ENCODE results near the gene SH3BP5. TPM values are rescaled to one million over a fixed set of nuclear protein-coding genes. Genes with fewer than 3 reads are reported as not detected.

Gene SH3BP5
- polyA plus RNA-seq, 2 donors = 8.6 to 13.6 TPM

DNA sequence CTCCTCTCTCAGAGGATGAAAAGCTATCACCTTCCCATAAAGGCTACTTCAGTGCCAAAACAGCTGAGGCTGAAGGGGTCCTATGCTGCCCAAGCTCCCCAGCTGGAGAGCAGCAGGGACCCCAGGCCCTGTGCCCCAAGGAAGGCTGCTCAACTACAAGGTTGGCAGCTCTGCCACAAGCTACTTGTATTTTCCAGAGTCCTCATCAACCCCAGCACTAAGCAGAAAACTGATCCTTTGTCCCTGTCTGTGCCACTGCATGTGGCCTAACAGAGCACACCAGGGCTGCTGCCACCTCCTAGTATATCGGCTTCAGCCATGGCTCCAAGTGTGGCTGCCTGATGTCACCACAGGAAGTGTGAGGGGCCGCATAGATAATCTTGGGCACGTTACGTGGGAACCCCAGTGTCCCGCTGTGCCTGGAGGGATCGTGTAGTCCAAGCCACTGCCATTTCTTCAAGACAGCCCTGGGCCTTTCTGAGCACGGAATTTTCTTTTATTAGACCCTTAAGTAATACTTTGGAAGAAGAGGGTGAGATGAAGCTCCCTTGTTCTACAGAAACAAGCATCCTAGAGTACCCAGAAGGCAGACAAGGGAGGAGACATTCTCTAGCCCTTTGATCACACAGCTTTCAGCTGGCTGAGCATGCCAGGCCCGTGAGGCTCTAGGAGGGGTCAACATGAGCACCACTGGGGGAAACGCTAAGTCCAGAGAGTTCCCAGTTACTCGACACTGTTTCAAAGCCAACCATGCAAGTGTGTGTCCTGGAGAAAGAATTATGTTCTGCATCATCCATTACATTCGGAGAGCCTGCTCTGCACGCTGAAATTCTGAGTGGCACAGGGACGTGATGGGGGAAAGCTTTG is 65.6 kb downstream of the SH3BP5 start:
- Histone ChIP-seq H3K4me1 (ENCODE audit: control insufficient read depth in 2 of 2, insufficient read depth in 2 of 2, low read length in 1 of 2) (peaks cover 0 to 10% of the 10 kb centered on the region in 2 donors), H3K9me3 (ENCODE audit: control insufficient read depth in 2 of 2, insufficient read depth in 1 of 2, low read depth in 1 of 2, low read length in 1 of 2) (no peaks in the 10 kb centered on the region), H3K4me3 (ENCODE audit: low read depth in 1 of 2, low read length in 2 of 2) (no peak overlapping the region), H3K36me3 (ENCODE audit: control insufficient read depth in 2 of 2, insufficient read depth in 2 of 2, low read length in 1 of 2) (peaks cover 0 to 4% of the 10 kb centered on the region in 2 donors), H3K27me3 (ENCODE audit: control insufficient read depth in 1 of 2, insufficient read depth in 2 of 2, low read length in 2 of 2) (no peaks in the 10 kb centered on the region), H3K27ac (ENCODE audit: low read depth in 2 of 2, low read length in 1 of 2) (no peak overlapping the region)
- 84 to 85% methylated on average over 13 of the region's 13 CpGs for WGBS, 2 donors

DNA sequence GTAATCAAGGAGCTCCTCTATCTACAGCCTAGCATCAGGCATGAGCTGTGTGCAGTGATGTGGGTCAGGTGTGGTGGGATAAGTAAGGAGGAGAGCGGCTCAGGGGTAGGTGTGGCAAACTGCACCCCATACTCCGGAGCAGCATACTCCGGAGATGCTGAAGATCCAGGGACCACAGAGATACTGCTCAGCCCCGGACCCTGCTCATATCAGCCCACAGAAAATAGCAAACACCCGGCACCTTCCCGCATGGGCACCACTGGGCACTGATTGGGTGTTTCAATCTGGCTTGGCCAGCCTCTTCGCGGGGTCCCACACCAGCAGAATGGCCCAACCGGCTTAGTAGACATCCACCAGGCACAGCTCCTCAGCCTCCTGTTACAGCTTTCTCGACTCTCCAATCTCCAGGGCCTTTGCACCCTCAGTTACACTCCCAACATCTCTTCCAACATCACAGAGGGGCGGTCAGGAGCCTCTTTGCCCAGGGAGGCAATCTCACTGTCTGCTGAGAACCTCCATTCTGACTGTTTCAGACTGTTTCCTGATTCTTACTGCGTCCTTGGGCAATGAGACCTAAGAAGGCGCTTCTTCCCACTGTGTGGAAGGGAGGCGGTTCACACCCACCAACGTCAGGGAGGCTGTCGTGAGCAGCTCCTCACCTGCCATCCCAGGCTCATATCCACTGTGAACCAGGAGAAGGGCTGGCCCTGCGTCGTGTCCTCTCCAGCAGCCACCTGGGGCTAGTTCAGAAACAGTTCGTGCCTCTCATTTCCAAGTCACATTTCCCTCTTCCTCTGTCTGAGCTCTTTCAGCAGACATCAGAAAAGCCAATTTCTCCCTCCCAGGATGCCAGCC is 66.5 kb downstream of the SH3BP5 start:
- Histone ChIP-seq H3K36me3 (ENCODE audit: control insufficient read depth in 2 of 2, insufficient read depth in 2 of 2, low read length in 1 of 2) (peaks cover 0 to 6% of the 10 kb centered on the region in 2 donors), H3K27me3 (ENCODE audit: control insufficient read depth in 1 of 2, insufficient read depth in 2 of 2, low read length in 2 of 2) (no peaks in the 10 kb centered on the region), H3K4me3 (ENCODE audit: low read depth in 1 of 2, low read length in 2 of 2) (no peak overlapping the region), H3K4me1 (ENCODE audit: control insufficient read depth in 2 of 2, insufficient read depth in 2 of 2, low read length in 1 of 2) (peaks cover 0 to 13% of the 10 kb centered on the region in 2 donors), H3K27ac (ENCODE audit: low read depth in 2 of 2, low read length in 1 of 2) (no peak overlapping the region), H3K9me3 (ENCODE audit: control insufficient read depth in 2 of 2, insufficient read depth in 1 of 2, low read depth in 1 of 2, low read length in 1 of 2) (no peaks in the 10 kb centered on the region)
- 91% methylated on average over 19 of the region's 19 CpGs for WGBS, 2 donors

DNA sequence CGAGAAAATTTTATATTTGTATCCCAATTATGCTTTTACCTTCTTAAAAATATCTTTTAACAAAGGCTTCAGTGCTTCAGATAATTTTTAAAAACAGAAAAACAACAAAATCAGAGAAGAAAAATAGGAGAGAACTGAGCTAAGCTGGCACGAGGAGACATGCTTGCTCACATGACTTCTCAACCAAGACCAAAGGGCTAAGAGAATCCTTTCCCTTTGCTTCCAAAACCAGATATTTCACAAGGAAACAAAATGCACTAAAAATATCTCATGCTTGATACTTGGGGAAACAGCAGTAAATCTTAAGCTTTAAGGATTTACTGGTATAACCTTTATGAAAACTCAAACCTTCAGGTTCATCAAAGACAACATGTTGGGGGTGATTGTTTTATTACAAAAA is 67.9 kb downstream of the SH3BP5 start:
- Histone ChIP-seq H3K4me3 (ENCODE audit: low read depth in 1 of 2, low read length in 2 of 2) (no peak overlapping the region), H3K27ac (ENCODE audit: low read depth in 2 of 2, low read length in 1 of 2) (no peak overlapping the region), H3K36me3 (ENCODE audit: control insufficient read depth in 2 of 2, insufficient read depth in 2 of 2, low read length in 1 of 2) (peaks cover 0 to 7% of the 10 kb centered on the region in 2 donors), H3K9me3 (ENCODE audit: control insufficient read depth in 2 of 2, insufficient read depth in 1 of 2, low read depth in 1 of 2, low read length in 1 of 2) (no peaks in the 10 kb centered on the region), H3K4me1 (ENCODE audit: control insufficient read depth in 2 of 2, insufficient read depth in 2 of 2, low read length in 1 of 2) (peaks cover 0 to 7% of the 10 kb centered on the region in 2 donors), H3K27me3 (ENCODE audit: control insufficient read depth in 1 of 2, insufficient read depth in 2 of 2, low read length in 2 of 2) (no peaks in the 10 kb centered on the region)
- WGBS, 2 donors = 66 to 80% methylated on average over 2 of the region's 2 CpGs

DNA sequence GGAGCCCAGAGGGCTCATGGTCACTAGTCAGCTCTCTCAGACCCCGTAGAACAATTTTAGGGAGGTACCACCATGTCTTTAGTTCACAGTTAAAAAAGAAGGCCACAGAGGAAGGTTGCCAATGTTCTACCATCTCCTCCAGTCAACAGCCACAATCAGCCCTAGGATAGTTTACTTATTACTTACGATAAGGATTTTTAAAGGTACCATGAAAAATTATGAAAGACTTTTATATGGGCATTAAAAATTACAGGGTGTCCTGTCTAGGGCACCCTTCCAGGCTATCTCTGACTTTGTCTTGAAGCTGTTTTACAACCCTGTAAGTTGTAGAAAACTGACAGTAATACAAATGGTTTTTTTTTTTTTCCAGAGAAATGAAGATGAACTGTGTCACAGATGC is 68.5 kb downstream of the SH3BP5 start:
- Histone ChIP-seq H3K4me1 (ENCODE audit: control insufficient read depth in 2 of 2, insufficient read depth in 2 of 2, low read length in 1 of 2) (peaks cover 0 to 3% of the 10 kb centered on the region in 2 donors), H3K9me3 (ENCODE audit: control insufficient read depth in 2 of 2, insufficient read depth in 1 of 2, low read depth in 1 of 2, low read length in 1 of 2) (no peaks in the 10 kb centered on the region), H3K27ac (ENCODE audit: low read depth in 2 of 2, low read length in 1 of 2) (no peak overlapping the region), H3K4me3 (ENCODE audit: low read depth in 1 of 2, low read length in 2 of 2) (no peak overlapping the region), H3K36me3 (ENCODE audit: control insufficient read depth in 2 of 2, insufficient read depth in 2 of 2, low read length in 1 of 2) (peaks cover under 1 to 4% of the 10 kb centered on the region in 2 donors), H3K27me3 (ENCODE audit: control insufficient read depth in 1 of 2, insufficient read depth in 2 of 2, low read length in 2 of 2) (no peaks in the 10 kb centered on the region)
- 62 to 78% methylated on average over 2 of the region's 2 CpGs for WGBS, 2 donors

DNA sequence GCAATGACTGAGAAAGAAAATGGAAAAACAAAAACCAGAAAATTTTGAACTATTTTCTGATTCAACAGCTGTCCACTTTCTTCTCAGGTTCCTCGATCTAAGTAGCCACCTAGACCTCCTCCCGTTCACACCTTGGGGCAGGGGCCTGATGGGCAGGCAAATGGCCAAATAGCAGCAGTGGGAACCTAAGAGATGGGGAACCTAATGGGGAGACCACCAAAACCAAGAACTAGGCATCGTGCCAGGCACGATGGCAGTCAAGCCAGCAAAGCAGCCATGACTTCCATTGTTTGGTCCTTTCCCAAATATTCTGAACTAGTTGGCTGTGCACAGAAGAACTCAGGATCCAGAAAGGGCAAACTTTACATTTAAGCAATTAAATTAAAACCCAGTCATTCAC is 69.3 kb downstream of the SH3BP5 start:
- no peaks in the 10 kb centered on the region for H3K9me3 ChIP-seq (ENCODE audit: control insufficient read depth in 2 of 2, insufficient read depth in 1 of 2, low read depth in 1 of 2, low read length in 1 of 2)
- H3K4me3 ChIP-seq (ENCODE audit: low read depth in 1 of 2, low read length in 2 of 2) = no peak overlapping the region
- H3K4me1 ChIP-seq (ENCODE audit: control insufficient read depth in 2 of 2, insufficient read depth in 2 of 2, low read length in 1 of 2) = peaks cover 0 to 3% of the 10 kb centered on the region in 2 donors
- H3K27ac ChIP-seq (ENCODE audit: low read depth in 2 of 2, low read length in 1 of 2) = no peak overlapping the region
- 77 to 82% methylated on average over 4 of the region's 4 CpGs for WGBS, 2 donors
- H3K27me3 ChIP-seq (ENCODE audit: control insufficient read depth in 1 of 2, insufficient read depth in 2 of 2, low read length in 2 of 2) = no peaks in the 10 kb centered on the region
- peaks cover 5 to 7% of the 10 kb centered on the region in 2 donors for H3K36me3 ChIP-seq (ENCODE audit: control insufficient read depth in 2 of 2, insufficient read depth in 2 of 2, low read length in 1 of 2)

DNA sequence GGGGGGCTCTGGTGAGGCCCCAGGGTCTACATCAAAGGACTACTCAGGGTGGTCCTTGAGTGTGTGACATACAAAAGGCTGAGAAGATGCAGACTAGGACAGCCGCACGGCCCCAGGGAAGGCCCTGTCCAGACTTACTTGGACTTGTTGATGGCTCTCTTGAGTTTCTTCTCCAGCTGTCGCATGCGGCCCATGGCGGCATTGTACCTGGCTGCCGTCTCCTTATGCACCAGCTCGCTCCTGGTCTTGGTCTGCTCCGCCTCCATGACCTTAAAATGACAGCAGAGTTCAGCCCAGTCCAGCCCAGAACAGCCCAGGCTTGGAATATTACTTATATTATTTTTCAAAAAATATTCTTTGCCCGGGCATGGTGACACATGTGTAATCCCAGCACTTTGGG is 70.4 kb downstream of the SH3BP5 start:
- H3K27ac ChIP-seq (ENCODE audit: low read depth in 2 of 2, low read length in 1 of 2) = no peak overlapping the region
- WGBS, 2 donors = 90 to 94% methylated on average over 9 of the region's 9 CpGs

DNA sequence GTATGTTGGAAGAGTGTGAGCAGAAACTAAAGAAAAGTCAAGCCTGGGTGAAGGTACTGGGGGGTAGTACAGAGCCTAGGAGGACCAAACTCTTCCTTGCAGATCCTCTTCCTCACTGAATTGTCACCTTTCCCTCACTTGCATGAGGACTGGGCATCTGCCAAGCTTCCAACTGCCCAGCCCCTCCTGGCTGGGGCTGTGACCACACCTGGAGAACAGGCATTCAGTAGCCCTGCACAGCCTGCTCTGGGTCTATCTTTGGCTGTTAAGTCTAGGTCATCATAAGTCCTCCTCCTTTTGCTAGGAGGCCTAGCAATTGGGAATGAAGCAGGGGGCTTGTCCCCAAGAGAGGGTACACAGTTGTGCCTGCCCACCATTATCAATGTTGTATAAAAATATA is 71.1 kb downstream of the SH3BP5 start:
- Histone ChIP-seq H3K4me1 (ENCODE audit: control insufficient read depth in 2 of 2, insufficient read depth in 2 of 2, low read length in 1 of 2) (peaks cover 0 to 6% of the 10 kb centered on the region in 2 donors), H3K27ac (ENCODE audit: low read depth in 2 of 2, low read length in 1 of 2) (no peak overlapping the region), H3K9me3 (ENCODE audit: control insufficient read depth in 2 of 2, insufficient read depth in 1 of 2, low read depth in 1 of 2, low read length in 1 of 2) (no peaks in the 10 kb centered on the region), H3K36me3 (ENCODE audit: control insufficient read depth in 2 of 2, insufficient read depth in 2 of 2, low read length in 1 of 2) (peaks cover 15 to 20% of the 10 kb centered on the region in 2 donors), H3K4me3 (ENCODE audit: low read depth in 1 of 2, low read length in 2 of 2) (no peak overlapping the region), H3K27me3 (ENCODE audit: control insufficient read depth in 1 of 2, insufficient read depth in 2 of 2, low read length in 2 of 2) (no peaks in the 10 kb centered on the region)

More for the DNA sequence above, 70.4 kb downstream of the SH3BP5 start:
- no peaks in the 10 kb centered on the region for H3K27me3 ChIP-seq (ENCODE audit: control insufficient read depth in 1 of 2, insufficient read depth in 2 of 2, low read length in 2 of 2)
- H3K36me3 ChIP-seq (ENCODE audit: control insufficient read depth in 2 of 2, insufficient read depth in 2 of 2, low read length in 1 of 2) = peaks cover 12 to 13% of the 10 kb centered on the region in 2 donors
- H3K9me3 ChIP-seq (ENCODE audit: control insufficient read depth in 2 of 2, insufficient read depth in 1 of 2, low read depth in 1 of 2, low read length in 1 of 2) = no peaks in the 10 kb centered on the region
- no peak overlapping the region for H3K4me3 ChIP-seq (ENCODE audit: low read depth in 1 of 2, low read length in 2 of 2)
- peaks cover 0 to 3% of the 10 kb centered on the region in 2 donors for H3K4me1 ChIP-seq (ENCODE audit: control insufficient read depth in 2 of 2, insufficient read depth in 2 of 2, low read length in 1 of 2)

DNA sequence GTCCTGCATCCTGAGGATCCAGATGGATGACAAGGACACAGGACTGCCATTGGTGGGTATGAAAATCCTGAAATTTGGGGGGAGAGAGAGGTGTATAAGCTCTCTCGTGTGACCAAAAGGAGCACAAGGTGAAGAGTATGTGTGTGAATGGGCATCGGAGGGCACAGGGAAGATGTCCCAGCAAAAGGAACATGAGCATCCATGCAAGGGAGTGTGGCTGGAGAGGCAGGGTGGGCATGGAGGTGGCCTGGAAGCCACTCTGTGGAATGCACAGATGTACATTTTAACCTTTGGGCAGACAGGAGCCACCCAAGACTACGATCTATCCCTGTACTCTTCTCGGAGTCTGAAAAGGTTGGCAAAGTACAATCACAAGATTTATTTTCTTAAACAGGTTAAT is 71.9 kb downstream of the SH3BP5 start:
- Histone ChIP-seq H3K27ac (ENCODE audit: low read depth in 2 of 2, low read length in 1 of 2) (no peak overlapping the region), H3K36me3 (ENCODE audit: control insufficient read depth in 2 of 2, insufficient read depth in 2 of 2, low read length in 1 of 2) (peaks cover 15 to 22% of the 10 kb centered on the region in 2 donors), H3K4me3 (ENCODE audit: low read depth in 1 of 2, low read length in 2 of 2) (no peak overlapping the region), H3K27me3 (ENCODE audit: control insufficient read depth in 1 of 2, insufficient read depth in 2 of 2, low read length in 2 of 2) (no peaks in the 10 kb centered on the region), H3K9me3 (ENCODE audit: control insufficient read depth in 2 of 2, insufficient read depth in 1 of 2, low read depth in 1 of 2, low read length in 1 of 2) (no peaks in the 10 kb centered on the region), H3K4me1 (ENCODE audit: control insufficient read depth in 2 of 2, insufficient read depth in 2 of 2, low read length in 1 of 2) (peaks cover 0 to 6% of the 10 kb centered on the region in 2 donors)
- 87 to 89% methylated on average over 4 of the region's 4 CpGs for WGBS, 2 donors

DNA sequence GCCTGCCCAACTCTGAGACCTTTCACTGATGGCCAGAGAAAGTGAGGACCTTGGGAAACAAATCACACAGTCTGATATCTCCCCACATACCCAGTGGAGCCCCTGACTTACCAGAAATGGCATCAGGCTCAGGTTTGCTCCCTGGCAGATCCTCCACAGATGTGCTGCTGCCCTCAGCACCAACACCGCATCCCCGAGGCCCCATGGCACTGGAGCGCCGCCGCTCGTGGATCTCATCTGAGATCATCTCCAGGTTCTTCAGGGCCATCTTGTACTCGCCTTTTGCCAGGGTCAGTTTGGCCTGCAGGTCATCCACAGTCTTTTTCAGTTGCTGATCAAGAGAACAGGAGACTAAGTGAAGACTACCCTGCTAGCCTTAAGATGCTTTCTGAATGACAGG is 73.7 kb downstream of the SH3BP5 start:
- 96% methylated on average over 7 of the region's 7 CpGs for WGBS, 2 donors
- Histone ChIP-seq H3K4me1 (ENCODE audit: control insufficient read depth in 2 of 2, insufficient read depth in 2 of 2, low read length in 1 of 2) (peaks cover 0 to 6% of the 10 kb centered on the region in 2 donors), H3K27me3 (ENCODE audit: control insufficient read depth in 1 of 2, insufficient read depth in 2 of 2, low read length in 2 of 2) (no peaks in the 10 kb centered on the region), H3K4me3 (ENCODE audit: low read depth in 1 of 2, low read length in 2 of 2) (no peak overlapping the region), H3K9me3 (ENCODE audit: control insufficient read depth in 2 of 2, insufficient read depth in 1 of 2, low read depth in 1 of 2, low read length in 1 of 2) (no peaks in the 10 kb centered on the region), H3K36me3 (ENCODE audit: control insufficient read depth in 2 of 2, insufficient read depth in 2 of 2, low read length in 1 of 2) (peaks cover 15 to 22% of the 10 kb centered on the region in 2 donors), H3K27ac (ENCODE audit: low read depth in 2 of 2, low read length in 1 of 2) (no peak overlapping the region)

Data from esophagus (tissue), 2 donors.